GM12878 (cell line): ENCODE measurements around the gene HTT-AS.

Source experiments
- HDAC2 ChIP-seq: fragments of 200-600 bp; sonication (generic); IDR thresholded peaks from 2 replicates; pipeline ENCODE4 v1.6.1; 2017
- TF ChIP-seq, protein P1 (sequence below): IDR thresholded peaks from 2 replicates; pipeline ENCODE4 v1.6.1; 2011; ENCODE audit warnings: borderline replicate concordance, low read depth, mild to moderate bottlenecking, moderate library complexity, low read length; ENCODE audit not compliant: insufficient read depth, poor library complexity, severe bottlenecking

DNA sequence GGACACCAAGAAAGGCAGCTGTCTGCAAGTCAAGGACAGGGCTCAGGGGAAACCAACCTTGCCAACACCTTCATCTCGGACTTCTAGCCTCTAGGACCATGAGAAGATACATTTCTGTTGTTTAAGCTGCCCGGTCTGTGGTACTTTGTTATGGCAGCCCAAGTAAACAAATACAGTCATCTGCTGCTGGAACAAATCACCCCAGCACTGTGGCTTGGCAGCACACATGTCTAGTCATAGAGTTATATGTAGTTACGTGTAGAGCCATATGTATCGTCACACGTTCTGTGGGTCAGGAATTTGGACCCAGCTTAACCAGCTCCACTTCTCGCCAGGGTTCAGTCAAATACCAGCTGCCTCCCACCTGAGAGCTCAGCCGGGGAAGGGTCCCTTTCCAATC is 2.5 kb downstream of the HTT-AS start:
- no peak for TF ChIP-seq HDAC2
- TF ChIP-seq, protein P1, sequence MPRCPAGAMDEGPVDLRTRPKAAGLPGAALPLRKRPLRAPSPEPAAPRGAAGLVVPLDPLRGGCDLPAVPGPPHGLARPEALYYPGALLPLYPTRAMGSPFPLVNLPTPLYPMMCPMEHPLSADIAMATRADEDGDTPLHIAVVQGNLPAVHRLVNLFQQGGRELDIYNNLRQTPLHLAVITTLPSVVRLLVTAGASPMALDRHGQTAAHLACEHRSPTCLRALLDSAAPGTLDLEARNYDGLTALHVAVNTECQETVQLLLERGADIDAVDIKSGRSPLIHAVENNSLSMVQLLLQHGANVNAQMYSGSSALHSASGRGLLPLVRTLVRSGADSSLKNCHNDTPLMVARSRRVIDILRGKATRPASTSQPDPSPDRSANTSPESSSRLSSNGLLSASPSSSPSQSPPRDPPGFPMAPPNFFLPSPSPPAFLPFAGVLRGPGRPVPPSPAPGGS = no peak
